CD14-positive monocyte (primary cell): ENCODE results near the gene KCNH5. TPM values are rescaled to one million over a fixed set of nuclear protein-coding genes. Genes with fewer than 3 reads are reported as not detected.

Experiments
- DNase-seq, 3 donors: peaks; one replicate each; pipeline ENCODE4 v3.0.0-alpha.2; 2011 to 2022
- H2AFZ ChIP-seq: 2 replicates; pipeline ENCODE4 v1.6.0; 2012; ENCODE audit warnings: mild to moderate bottlenecking, low read depth, low read length, inconsistent platforms; ENCODE audit not compliant: insufficient read depth, poor library complexity, severe bottlenecking
- H3K27ac ChIP-seq, 2 donors: 1 replicate in 1 of 2; 2 replicates in 1 of 2; pipeline ENCODE4 v1.5.1; 2012 to 2013; ENCODE audit warnings: low read length in 2 of 2, control low read depth in 1 of 2, inconsistent platforms in 1 of 2, low read depth in 1 of 2, mild to moderate bottlenecking in 1 of 2
- H3K27me3 ChIP-seq, 2 donors: one replicate each; pipeline versions ENCODE4 v1.6.0 to v1.6.1; 2011 to 2013; ENCODE audit warnings: low read length in 2 of 2; ENCODE audit not compliant: control insufficient read depth in 2 of 2, insufficient read depth in 2 of 2
- H3K36me3 ChIP-seq, 2 donors: replicated peaks in 1 of 2; 1 replicate in 1 of 2; 2 replicates in 1 of 2; pipeline versions ENCODE4 v1.5.1 to v1.6.1; 2012 to 2013; ENCODE audit warnings: low read length in 2 of 2, control low read depth in 1 of 2, inconsistent platforms in 1 of 2, mild to moderate bottlenecking in 1 of 2; ENCODE audit not compliant: insufficient read depth in 2 of 2, control insufficient read depth in 1 of 2
- H3K4me1 ChIP-seq, 2 donors: 1 replicate in 1 of 2; 2 replicates in 1 of 2; pipeline versions ENCODE4 v1.5.1 to v1.6.1; 2012 to 2013; ENCODE audit warnings: low read length in 2 of 2, control low read depth in 1 of 2, inconsistent platforms in 1 of 2, mild to moderate bottlenecking in 1 of 2, moderate library complexity in 1 of 2; ENCODE audit not compliant: insufficient read depth in 2 of 2, control insufficient read depth in 1 of 2
- H3K4me2 ChIP-seq: replicated peaks from 2 replicates; pipeline ENCODE3; 2012; ENCODE audit warnings: low read length, moderate library complexity, mild to moderate bottlenecking; ENCODE audit not compliant: poor library complexity, severe bottlenecking; ENCODE audit errors: extremely low read depth
- H3K4me3 ChIP-seq, 3 experiments: fragments of 200-600 bp in 1 of 3; sonication (generic) in 1 of 3; replicated peaks in 1 of 3; 1 replicate in 2 of 3; 2 replicates in 1 of 3; pipeline ENCODE4 v1.5.1; 2011 to 2013; ENCODE audit warnings: low read length in 3 of 3, mild to moderate bottlenecking in 3 of 3, control low read depth in 2 of 3, low read depth in 2 of 3, inconsistent platforms in 1 of 3, moderate library complexity in 1 of 3
- H3K79me2 ChIP-seq: 2 replicates; pipeline ENCODE4 v1.6.0; 2012; ENCODE audit warnings: mild to moderate bottlenecking, control low read depth, inconsistent platforms, low read length, moderate library complexity; ENCODE audit not compliant: insufficient read depth
- H3K9ac ChIP-seq: 2 replicates; pipeline ENCODE4 v1.6.0; 2017; ENCODE audit warnings: low read length, mild to moderate bottlenecking; ENCODE audit not compliant: insufficient read depth, poor library complexity, severe bottlenecking
- H3K9me3 ChIP-seq, 2 donors: replicated peaks in 1 of 2; 1 replicate in 1 of 2; 2 replicates in 1 of 2; pipeline versions ENCODE4 v1.5.1 to v1.6.1; 2012 to 2013; ENCODE audit warnings: low read length in 2 of 2, control low read depth in 1 of 2; ENCODE audit not compliant: control insufficient read depth in 1 of 2, insufficient read depth in 1 of 2
- H4K20me1 ChIP-seq: 2 replicates; pipeline ENCODE4 v1.6.0; 2012; ENCODE audit warnings: mild to moderate bottlenecking, low read length, control low read depth, moderate library complexity; ENCODE audit not compliant: insufficient read depth
- H3K27ac Mint-ChIP-seq, 7 donors: one replicate each; pipeline ENCODE4 v1.8.0; 2020; ENCODE audit warnings: mild to moderate bottlenecking in 7 of 7, mixed read lengths in 7 of 7, moderate library complexity in 6 of 7, inconsistent platforms in 2 of 7
- H3K27me3 Mint-ChIP-seq, 3 donors: one replicate each; pipeline ENCODE4 v1.8.0; 2021 to 2022; ENCODE audit warnings: low read depth in 3 of 3, mild to moderate bottlenecking in 3 of 3, mixed read lengths in 3 of 3, moderate library complexity in 3 of 3, inconsistent platforms in 1 of 3
- H3K36me3 Mint-ChIP-seq, 2 donors: one replicate each; pipeline ENCODE4 v1.8.0; 2020; ENCODE audit warnings: mixed read lengths in 2 of 2, inconsistent platforms in 1 of 2, mild to moderate bottlenecking in 1 of 2
- H3K4me1 Mint-ChIP-seq: one replicate; pipeline ENCODE4 v1.8.0; 2020; ENCODE audit warnings: mild to moderate bottlenecking, mixed read lengths
- H3K4me3 Mint-ChIP-seq, 2 donors: one replicate each; pipeline ENCODE4 v1.8.0; 2020; ENCODE audit warnings: mild to moderate bottlenecking in 2 of 2, mixed read lengths in 2 of 2, moderate library complexity in 1 of 2
- H3K9me3 Mint-ChIP-seq, 7 donors: one replicate each; pipeline ENCODE4 v1.8.0; 2020 to 2022; ENCODE audit warnings: mixed read lengths in 7 of 7, mild to moderate bottlenecking in 6 of 7, moderate library complexity in 6 of 7, inconsistent platforms in 2 of 7
- CTCF ChIP-seq: fragments of 200-600 bp; IDR thresholded peaks from one replicate; pipeline ENCODE4 v1.8.0; 2022; ENCODE audit warnings: antibody characterized with exemption, mild to moderate bottlenecking
- WGBS: methylation state at CpG from one replicate; pipeline ENCODE4 v1.1.5; 2013; ENCODE audit warnings: missing lambda C conversion rate; ENCODE audit not compliant: insufficient coverage; 5-methylcytosine and 5-hydroxymethylcytosine counted together
- intact Hi-C, 2 donors: fragments of 100-400 bp; cut with micrococcal nuclease; formaldehyde crosslinking; loops; one replicate each; pipeline versions ENCODE4 v1.15.0 to v1.15.1; 2023
- polyA plus RNA-seq, 3 donors: library from polyadenylated mRNA; depleted of rRNA in 1 of 3; unstranded in 2 of 3; stranded (reverse) in 1 of 3; fragments of 300-500 nt in 2 of 3; fragments of >200 nt in 1 of 3; fragmentation: Illumina TruSeq in 2 of 3; gene quantifications; 1 replicate in 2 of 3; 2 replicates in 1 of 3; pipeline ENCODE4 v1.2.3, GENCODE V29; 2012 to 2021

Gene KCNH5
- polyA plus RNA-seq, 3 donors = not detected

GRCh38 chr14:62711351-62712023 is 333.8 kb downstream of the KCNH5 start:
- Histone ChIP-seq H3K79me2 (no peaks in the 10 kb centered on the region), H3K4me1 (no peaks in the 10 kb centered on the region), H3K27me3 (no peaks in the 10 kb centered on the region), H3K9ac (no peak overlapping the region), H2AFZ (no peak overlapping the region), H3K4me2 (no peak overlapping the region), H3K36me3 (no peaks in the 10 kb centered on the region), H4K20me1 (no peaks in the 10 kb centered on the region), H3K9me3 (peaks cover 4 to 8% of the 10 kb centered on the region in 2 donors), H3K4me3 (no peak overlapping the region), H3K27ac (no peak overlapping the region)
- no peak for TF ChIP-seq CTCF
- Mint-ChIP-seq H3K9me3 (peaks cover 0 to 12% (median 7%) of the 10 kb centered on the region in 7 donors), H3K4me3 (no peak overlapping the region), H3K27me3 (no peaks in the 10 kb centered on the region), H3K27ac (no peak overlapping the region), H3K4me1 (no peaks in the 10 kb centered on the region), H3K36me3 (no peaks in the 10 kb centered on the region)
- WGBS = no CpG with 5 or more reads among the region's 7 CpGs
- DNase-seq = no peak
- intact Hi-C loops = no loop called here

- no peaks in the 10 kb centered on the region for H3K27me3 Mint-ChIP-seq
- Histone ChIP-seq H3K4me1 (no peaks in the 10 kb centered on the region), H3K9ac (no peak overlapping the region), H3K36me3 (no peaks in the 10 kb centered on the region), H4K20me1 (no peaks in the 10 kb centered on the region), H3K9me3 (peaks cover 4 to 8% of the 10 kb centered on the region in 2 donors), H3K27ac (no peak overlapping the region), H3K4me3 (no peak overlapping the region), H3K79me2 (no peaks in the 10 kb centered on the region), H3K27me3 (no peaks in the 10 kb centered on the region), H3K4me2 (no peak overlapping the region), H2AFZ (no peak overlapping the region)
- H3K4me1 Mint-ChIP-seq = no peaks in the 10 kb centered on the region
- peaks cover 0 to 10% (median 7%) of the 10 kb centered on the region in 7 donors for H3K9me3 Mint-ChIP-seq
- H3K27ac Mint-ChIP-seq = no peak overlapping the region
- no peak for DNase-seq
- TF ChIP-seq CTCF = no peak
- no peaks in the 10 kb centered on the region for H3K36me3 Mint-ChIP-seq
- intact Hi-C loops = no loop called here
- no peak overlapping the region for H3K4me3 Mint-ChIP-seq
Observed at GRCh38 chr14:62710811-62711210, 334.4 kb downstream of the KCNH5 start.
